Measurements from ENCODE around the gene KIF18A. TPM values are rescaled to one million over a fixed set of nuclear protein-coding genes. Genes with fewer than 3 reads are reported as not detected.

The KIF18A gene
- total RNA-seq, 1 experiment from 2014 or later = 20.6 TPM

- no peak for TF ChIP-seq IRF1 (CRISPR knock-in tag; IDR thresholded peaks at IDR 0.05)
- TF ChIP-seq FOXJ3 (CRISPR knock-in tag; IDR thresholded peaks at IDR 0.05; ENCODE audit: borderline replicate concordance) = no peak
- no peak for TF ChIP-seq PRDM15 (CRISPR knock-in tag; IDR thresholded peaks at IDR 0.05)
- no peak for TF ChIP-seq GTF2I (CRISPR knock-in tag; conservative IDR thresholded peaks at IDR 0.05)
- TF ChIP-seq, protein P1, sequence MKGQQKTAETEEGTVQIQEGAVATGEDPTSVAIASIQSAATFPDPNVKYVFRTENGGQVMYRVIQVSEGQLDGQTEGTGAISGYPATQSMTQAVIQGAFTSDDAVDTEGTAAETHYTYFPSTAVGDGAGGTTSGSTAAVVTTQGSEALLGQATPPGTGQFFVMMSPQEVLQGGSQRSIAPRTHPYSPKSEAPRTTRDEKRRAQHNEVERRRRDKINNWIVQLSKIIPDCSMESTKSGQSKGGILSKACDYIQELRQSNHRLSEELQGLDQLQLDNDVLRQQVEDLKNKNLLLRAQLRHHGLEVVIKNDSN (CRISPR knock-in tag; IDR thresholded peaks at IDR 0.05) = no peak
- no peak for TF ChIP-seq FOXK1 (CRISPR knock-in tag; IDR thresholded peaks at IDR 0.05)
- TF ChIP-seq ZNF416 (CRISPR knock-in tag; IDR thresholded peaks at IDR 0.05) = no peak
- no peak for TF ChIP-seq ATF6 (CRISPR knock-in tag; IDR thresholded peaks at IDR 0.05)
- TF ChIP-seq OVOL2 (CRISPR knock-in tag; IDR thresholded peaks at IDR 0.05; ENCODE audit: borderline replicate concordance) = no peak
- no peak for TF ChIP-seq NR1H2 (CRISPR knock-in tag; IDR thresholded peaks at IDR 0.05)
- no peak for TF ChIP-seq ETV6 (CRISPR knock-in tag; IDR thresholded peaks at IDR 0.05)
- TF ChIP-seq ZNF425 (CRISPR knock-in tag; conservative IDR thresholded peaks at IDR 0.05) = no peak
- TF ChIP-seq, protein P2, sequence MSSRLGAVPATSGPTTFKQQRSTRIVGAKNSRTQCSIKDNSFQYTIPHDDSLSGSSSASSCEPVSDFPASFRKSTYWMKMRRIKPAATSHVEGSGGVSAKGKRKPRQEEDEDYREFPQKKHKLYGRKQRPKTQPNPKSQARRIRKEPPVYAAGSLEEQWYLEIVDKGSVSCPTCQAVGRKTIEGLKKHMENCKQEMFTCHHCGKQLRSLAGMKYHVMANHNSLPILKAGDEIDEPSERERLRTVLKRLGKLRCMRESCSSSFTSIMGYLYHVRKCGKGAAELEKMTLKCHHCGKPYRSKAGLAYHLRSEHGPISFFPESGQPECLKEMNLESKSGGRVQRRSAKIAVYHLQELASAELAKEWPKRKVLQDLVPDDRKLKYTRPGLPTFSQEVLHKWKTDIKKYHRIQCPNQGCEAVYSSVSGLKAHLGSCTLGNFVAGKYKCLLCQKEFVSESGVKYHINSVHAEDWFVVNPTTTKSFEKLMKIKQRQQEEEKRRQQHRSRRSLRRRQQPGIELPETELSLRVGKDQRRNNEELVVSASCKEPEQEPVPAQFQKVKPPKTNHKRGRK (CRISPR knock-in tag; IDR thresholded peaks at IDR 0.05; ENCODE audit: borderline replicate concordance) = no peak
- TF ChIP-seq JUN (CRISPR knock-in tag; IDR thresholded peaks at IDR 0.05) = no peak
- TF ChIP-seq ELF4 (CRISPR knock-in tag; IDR thresholded peaks at IDR 0.05; ENCODE audit: low read depth) = no peak
- TF ChIP-seq PRRX2 (CRISPR knock-in tag; IDR thresholded peaks at IDR 0.05) = no peak
- TF ChIP-seq, protein P3, sequence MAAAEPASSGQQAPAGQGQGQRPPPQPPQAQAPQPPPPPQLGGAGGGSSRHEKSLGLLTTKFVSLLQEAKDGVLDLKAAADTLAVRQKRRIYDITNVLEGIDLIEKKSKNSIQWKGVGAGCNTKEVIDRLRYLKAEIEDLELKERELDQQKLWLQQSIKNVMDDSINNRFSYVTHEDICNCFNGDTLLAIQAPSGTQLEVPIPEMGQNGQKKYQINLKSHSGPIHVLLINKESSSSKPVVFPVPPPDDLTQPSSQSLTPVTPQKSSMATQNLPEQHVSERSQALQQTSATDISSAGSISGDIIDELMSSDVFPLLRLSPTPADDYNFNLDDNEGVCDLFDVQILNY (CRISPR knock-in tag; IDR thresholded peaks at IDR 0.05) = no peak
- Mint-ChIP-seq H3K9me3 (no peaks in the 10 kb centered on the region), H3K36me3 (peaks cover 8% of the 10 kb centered on the region), H3K4me3 (no peak overlapping the region), H3K27me3 (ENCODE audit: low read depth) (no peaks in the 10 kb centered on the region), H3K4me1 (peaks cover 12% of the 10 kb centered on the region), H3K27ac (no peak overlapping the region)
- ChIA-PET CTCF (no interaction called here), POLR2A (no interaction called here)
- DNase-seq (ENCODE audit: low spot score) (no peak), ATAC-seq (no peak)
Observed at GRCh38 chr11:28152743-28153142, 44.8 kb upstream of the KIF18A start.
